ENCODE measurements around the gene CEP112. TPM values are rescaled to one million over a fixed set of nuclear protein-coding genes. Genes with fewer than 3 reads are reported as not detected.

CEP112 gene
- total and polyA plus RNA-seq, 2 of the 8 experiments (the other 6 are each of a cell fraction or from before 2014, with no cell fraction given) = 0.62 to 3.1 TPM

DNA sequence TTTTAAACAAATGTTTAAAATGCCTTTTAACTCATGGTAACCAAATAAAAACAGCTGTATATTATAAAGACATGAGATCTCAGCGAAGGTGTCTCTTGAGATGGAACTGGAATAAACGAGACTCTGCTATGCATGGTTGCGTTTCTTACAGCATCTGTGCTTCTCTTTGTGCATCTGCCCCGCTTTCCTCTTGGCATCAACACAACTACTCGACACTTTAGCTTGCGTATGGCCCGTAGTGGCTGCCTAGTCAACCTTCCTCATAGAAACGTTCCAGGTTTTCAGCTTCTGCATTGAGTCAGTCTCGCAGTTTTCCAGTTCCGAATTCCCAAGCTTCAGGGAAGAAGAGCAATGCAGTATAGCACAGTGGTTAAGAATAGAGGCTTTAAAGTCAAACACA is 214.9 kb downstream of the CEP112 start:
- FAIRE-seq (no peak), DNase-seq (ENCODE audit: low read depth in 1 of 2, low spot score in 2 of 2) (no peak)
- no peak overlapping the region for H3K4me3 ChIP-seq (ENCODE audit: extremely low read depth in 1 of 4, insufficient read depth in 2 of 4, low read depth in 3 of 4, low read length in 4 of 4)
- WGBS, 2 experiments (ENCODE audit: extremely low coverage in 1 of 2, insufficient coverage in 1 of 2, insufficient read length in 1 of 2, insufficient replicate concordance in 2 of 2, low coverage in 1 of 2, low lambda C conversion rate in 2 of 2, missing lambda C conversion rate in 1 of 2) = 85% methylated on average over 10 of the region's 10 CpGs; no CpG with 5 or more reads in 1 of the 2 experiments
- POLR2A ChIA-PET (ENCODE audit: partially characterized antibody) = no interaction called here
- no peaks in the 10 kb centered on the region for H4K20me1 ChIP-seq (replicated peaks in 1 of 2; ENCODE audit: control insufficient read depth in 1 of 2, insufficient read depth in 2 of 2, low read length in 2 of 2)
- no peak overlapping the region for H2BK12ac ChIP-seq (ENCODE audit: low read depth, low read length)
- no peak overlapping the region for H3K18ac ChIP-seq (ENCODE audit: extremely low read depth, low read length)
- H3K23me2 ChIP-seq (ENCODE audit: low read depth, low read length) = no peaks in the 10 kb centered on the region
- no peak overlapping the region for H3K14ac ChIP-seq (ENCODE audit: insufficient read length)
- no peak overlapping the region for H2BK20ac ChIP-seq (ENCODE audit: low read length)
- H3K79me2 ChIP-seq (ENCODE audit: control insufficient read depth in 1 of 2, insufficient read depth in 2 of 2, low read length in 2 of 2) = no peaks in the 10 kb centered on the region
- H3K23ac ChIP-seq (ENCODE audit: insufficient read length) = no peak overlapping the region
- CTCF ChIA-PET (ENCODE audit: partially characterized antibody) = interaction anchor here (0.6 to 1.5 kb wide), 3 partner anchors 189 to 1655 kb away, joined by 3 read pairs; no protein-coding TSS in a partner anchor
- no peak overlapping the region for H2AFZ ChIP-seq (ENCODE audit: low read length)
- H3K79me1 ChIP-seq (ENCODE audit: low read depth, low read length) = no peaks in the 10 kb centered on the region
- no peak overlapping the region for H3K56ac ChIP-seq (replicated peaks; ENCODE audit: insufficient read length, low read depth, low read length)
- no peak overlapping the region for H3K4ac ChIP-seq (replicated peaks; ENCODE audit: insufficient read length, low read depth, low read length)
- H4K8ac ChIP-seq (ENCODE audit: extremely low read depth, insufficient read depth, low read length) = no peak overlapping the region
- H2BK15ac ChIP-seq (ENCODE audit: low read length) = no peak overlapping the region; the same call in 1 of the 2 replicates
- H2AK5ac ChIP-seq (ENCODE audit: low read depth, low read length) = no peak overlapping the region
- H3K27ac ChIP-seq (ENCODE audit: low read depth, low read length) = no peak overlapping the region
- no peak overlapping the region for H2BK120ac ChIP-seq (replicated peaks; ENCODE audit: low read depth, low read length)
- no peak overlapping the region for H4K5ac ChIP-seq (ENCODE audit: insufficient read length, low read depth, low read length)
- H3K4me1 ChIP-seq (replicated peaks in 1 of 4; ENCODE audit: control insufficient read depth in 3 of 4, insufficient read depth in 4 of 4, low read length in 3 of 4) = peaks cover 0 to 2% (median 1%) of the 10 kb centered on the region in 4 experiments; a peak in 2 of 7 replicates
- H3K27me3 ChIP-seq (replicated peaks in 1 of 4; ENCODE audit: control insufficient read depth in 3 of 4, extremely low read depth in 1 of 4, insufficient read depth in 3 of 4, low read length in 3 of 4) = no peaks in the 10 kb centered on the region; a peak in 1 of 7 replicates
- H3K9me3 ChIP-seq (ENCODE audit: insufficient read depth in 2 of 2, low read depth in 1 of 2, low read length in 1 of 2) = no peaks in the 10 kb centered on the region
- H3K36me3 ChIP-seq (ENCODE audit: control insufficient read depth in 2 of 4, insufficient read depth in 4 of 4, low read length in 3 of 4) = no peaks in the 10 kb centered on the region
- no peak overlapping the region for H3K4me2 ChIP-seq (ENCODE audit: insufficient read depth in 1 of 2, low read depth in 2 of 2, low read length in 2 of 2)
- no peak overlapping the region for H4K91ac ChIP-seq (replicated peaks; ENCODE audit: insufficient read length, low read length)
- H2BK5ac ChIP-seq (ENCODE audit: low read depth, low read length) = no peak overlapping the region
- no peak overlapping the region for H3K9ac ChIP-seq (replicated peaks in 1 of 4; ENCODE audit: extremely low read depth in 1 of 4, low read depth in 3 of 4, low read length in 3 of 4)
- no peak for TF ChIP-seq NRF1 (IDR thresholded peaks at IDR 0.05; ENCODE audit: low read depth, low read length)
- TF ChIP-seq, protein P1, sequence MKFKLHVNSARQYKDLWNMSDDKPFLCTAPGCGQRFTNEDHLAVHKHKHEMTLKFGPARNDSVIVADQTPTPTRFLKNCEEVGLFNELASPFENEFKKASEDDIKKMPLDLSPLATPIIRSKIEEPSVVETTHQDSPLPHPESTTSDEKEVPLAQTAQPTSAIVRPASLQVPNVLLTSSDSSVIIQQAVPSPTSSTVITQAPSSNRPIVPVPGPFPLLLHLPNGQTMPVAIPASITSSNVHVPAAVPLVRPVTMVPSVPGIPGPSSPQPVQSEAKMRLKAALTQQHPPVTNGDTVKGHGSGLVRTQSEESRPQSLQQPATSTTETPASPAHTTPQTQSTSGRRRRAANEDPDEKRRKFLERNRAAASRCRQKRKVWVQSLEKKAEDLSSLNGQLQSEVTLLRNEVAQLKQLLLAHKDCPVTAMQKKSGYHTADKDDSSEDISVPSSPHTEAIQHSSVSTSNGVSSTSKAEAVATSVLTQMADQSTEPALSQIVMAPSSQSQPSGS (IDR thresholded peaks at IDR 0.05; ENCODE audit: low read length) = no peak
- TF ChIP-seq NANOG (IDR thresholded peaks at IDR 0.05; ENCODE audit: insufficient read depth, low read depth, low read length, poor library complexity, severe bottlenecking) = no peak
- TF ChIP-seq TCF12 (IDR thresholded peaks at IDR 0.05; ENCODE audit: low read depth, low read length) = no peak

Measured in H1 (cell line).